Measurements from ENCODE around the gene TULP4. TPM values are rescaled to one million over a fixed set of nuclear protein-coding genes. Genes with fewer than 3 reads are reported as not detected.

Gene TULP4
- total RNA-seq, 1 donor from 2014 or later: 252 TPM

- H3K4me3 ChIP-seq: no peak overlapping the region
- H3K4me2 ChIP-seq: no peak overlapping the region
- H4K20me1 ChIP-seq (ENCODE audit: low read depth): no peaks in the 10 kb centered on the region
- no peaks in the 10 kb centered on the region for H3K27me3 ChIP-seq
- H3K4me1 ChIP-seq: no peaks in the 10 kb centered on the region
- Mint-ChIP-seq H3K27me3 (ENCODE audit: insufficient read depth, low read depth) (no peaks in the 10 kb centered on the region), H3K27ac (no peak overlapping the region), H3K9me3 (peaks cover 25% of the 10 kb centered on the region), H3K4me3 (no peak overlapping the region), H3K36me3 (peaks cover 56% of the 10 kb centered on the region), H3K4me1 (peaks cover 15% of the 10 kb centered on the region)
- H3K9me3 ChIP-seq (ENCODE audit: low read depth): no peaks in the 10 kb centered on the region
- no peak for TF ChIP-seq CTCF (IDR thresholded peaks at IDR 0.05)
- TF ChIP-seq EZH2phosphoT487 (IDR thresholded peaks at IDR 0.05): no peak
- no peak for TF ChIP-seq EZH2 (IDR thresholded peaks at IDR 0.05)
- peaks cover 14% of the 10 kb centered on the region for H3K36me3 ChIP-seq
- peaks cover 42% of the 10 kb centered on the region for H3K79me2 ChIP-seq (ENCODE audit: low read depth)
- H3K27ac ChIP-seq: no peak overlapping the region
- no peak overlapping the region for H2AFZ ChIP-seq (replicated peaks)
- no peak overlapping the region for H3K9ac ChIP-seq
- no peak for DNase-seq (ENCODE audit: low spot score)
- no peaks in the 10 kb centered on the region for H3F3A ChIP-seq (ENCODE audit: low read depth)
Observed at GRCh38 chr6:158313989-158314388, 1.7 kb downstream of the TULP4 start.

GRCh38 chr6:158314737-158315136 is 2.5 kb downstream of the TULP4 start:
- DNase-seq (ENCODE audit: low spot score): no peak
- Mint-ChIP-seq H3K27me3 (ENCODE audit: insufficient read depth, low read depth) (no peaks in the 10 kb centered on the region), H3K9me3 (peaks cover 25% of the 10 kb centered on the region), H3K36me3 (peaks cover 61% of the 10 kb centered on the region), H3K4me3 (no peak overlapping the region), H3K4me1 (peaks cover 15% of the 10 kb centered on the region), H3K27ac (no peak overlapping the region)
- Histone ChIP-seq H3K4me1 (no peaks in the 10 kb centered on the region), H3K36me3 (peaks cover 14% of the 10 kb centered on the region), H3K27ac (no peak overlapping the region), H3K9me3 (ENCODE audit: low read depth) (no peaks in the 10 kb centered on the region), H3K27me3 (no peaks in the 10 kb centered on the region), H3K4me3 (no peak overlapping the region), H2AFZ (replicated peaks) (no peak overlapping the region), H3F3A (ENCODE audit: low read depth) (no peaks in the 10 kb centered on the region), H3K79me2 (ENCODE audit: low read depth) (peaks cover 50% of the 10 kb centered on the region), H3K9ac (no peak overlapping the region), H3K4me2 (no peak overlapping the region), H4K20me1 (ENCODE audit: low read depth) (no peaks in the 10 kb centered on the region)
- no peak for TF ChIP-seq EZH2phosphoT487 (IDR thresholded peaks at IDR 0.05)
- TF ChIP-seq CTCF (IDR thresholded peaks at IDR 0.05): no peak
- TF ChIP-seq EZH2 (IDR thresholded peaks at IDR 0.05): no peak

- Histone ChIP-seq H3K27me3 (no peaks in the 10 kb centered on the region), H3K9me3 (ENCODE audit: low read depth) (no peaks in the 10 kb centered on the region), H4K20me1 (ENCODE audit: low read depth) (no peaks in the 10 kb centered on the region), H3K36me3 (peaks cover 14% of the 10 kb centered on the region), H3K27ac (no peak overlapping the region), H3K79me2 (ENCODE audit: low read depth) (peaks cover 61% of the 10 kb centered on the region), H3K4me1 (no peaks in the 10 kb centered on the region), H2AFZ (replicated peaks) (no peak overlapping the region), H3F3A (ENCODE audit: low read depth) (no peaks in the 10 kb centered on the region), H3K9ac (no peak overlapping the region), H3K4me3 (no peak overlapping the region), H3K4me2 (no peak overlapping the region)
- DNase-seq (ENCODE audit: low spot score): no peak
- Mint-ChIP-seq H3K9me3 (peaks cover 25% of the 10 kb centered on the region), H3K27me3 (ENCODE audit: insufficient read depth, low read depth) (no peaks in the 10 kb centered on the region), H3K27ac (no peak overlapping the region), H3K4me1 (peaks cover 12% of the 10 kb centered on the region), H3K36me3 (peaks cover 61% of the 10 kb centered on the region), H3K4me3 (no peak overlapping the region)
- TF ChIP-seq EZH2phosphoT487 (IDR thresholded peaks at IDR 0.05) (no peak), EZH2 (IDR thresholded peaks at IDR 0.05) (no peak), CTCF (IDR thresholded peaks at IDR 0.05) (no peak)
Observed at GRCh38 chr6:158316022-158316421, 3.8 kb downstream of the TULP4 start.

Data from neural progenitor cell (in vitro differentiated cells).